ENCODE data around the gene MSH2.

GRCh38 chr2:47422560-47422959 is 19.6 kb downstream of the MSH2 start:
- TF ChIP-seq, protein P1, sequence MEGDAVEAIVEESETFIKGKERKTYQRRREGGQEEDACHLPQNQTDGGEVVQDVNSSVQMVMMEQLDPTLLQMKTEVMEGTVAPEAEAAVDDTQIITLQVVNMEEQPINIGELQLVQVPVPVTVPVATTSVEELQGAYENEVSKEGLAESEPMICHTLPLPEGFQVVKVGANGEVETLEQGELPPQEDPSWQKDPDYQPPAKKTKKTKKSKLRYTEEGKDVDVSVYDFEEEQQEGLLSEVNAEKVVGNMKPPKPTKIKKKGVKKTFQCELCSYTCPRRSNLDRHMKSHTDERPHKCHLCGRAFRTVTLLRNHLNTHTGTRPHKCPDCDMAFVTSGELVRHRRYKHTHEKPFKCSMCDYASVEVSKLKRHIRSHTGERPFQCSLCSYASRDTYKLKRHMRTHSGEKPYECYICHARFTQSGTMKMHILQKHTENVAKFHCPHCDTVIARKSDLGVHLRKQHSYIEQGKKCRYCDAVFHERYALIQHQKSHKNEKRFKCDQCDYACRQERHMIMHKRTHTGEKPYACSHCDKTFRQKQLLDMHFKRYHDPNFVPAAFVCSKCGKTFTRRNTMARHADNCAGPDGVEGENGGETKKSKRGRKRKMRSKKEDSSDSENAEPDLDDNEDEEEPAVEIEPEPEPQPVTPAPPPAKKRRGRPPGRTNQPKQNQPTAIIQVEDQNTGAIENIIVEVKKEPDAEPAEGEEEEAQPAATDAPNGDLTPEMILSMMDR (IDR thresholded peaks at IDR 0.05; ENCODE audit: poor library complexity): no peak
- no peak for TF ChIP-seq EZH2 (IDR thresholded peaks at IDR 0.05; ENCODE audit: borderline replicate concordance)
